Measurements from ENCODE around the gene ASXL3.

The ASXL3 gene

GRCh38 chr18:33735428-33735827, 157.4 kb downstream of the ASXL3 start:
- DNase-seq = no peak

GRCh38 chr18:33741760-33742159, 163.7 kb downstream of the ASXL3 start:
- no peak for DNase-seq

GRCh38 chr18:33744032-33744697, 166.1 kb downstream of the ASXL3 start:
- DNase-seq = no peak

GRCh38 chr18:33745151-33745795, 167.3 kb downstream of the ASXL3 start:
- DNase-seq = no peak

- no peak for DNase-seq
These were observed 168.0 kb downstream of the ASXL3 start for GRCh38 chr18:33745871-33746545.

GRCh38 chr18:33749834-33750233, 171.8 kb downstream of the ASXL3 start:
- DNase-seq = no peak

GRCh38 chr18:33750366-33750765, 172.3 kb downstream of the ASXL3 start:
- DNase-seq = no peak

- DNase-seq = no peak
These were observed 173.7 kb downstream of the ASXL3 start for GRCh38 chr18:33751613-33752221.

- no peak for DNase-seq
These were observed 177.4 kb downstream of the ASXL3 start for GRCh38 chr18:33755391-33755790.

GRCh38 chr18:33755931-33756560, 178.0 kb downstream of the ASXL3 start:
- DNase-seq = no peak

- DNase-seq = no peak
These were observed 179.0 kb downstream of the ASXL3 start for GRCh38 chr18:33757037-33757436.

- DNase-seq = no peak
These were observed 183.3 kb downstream of the ASXL3 start for GRCh38 chr18:33761363-33761762.

GRCh38 chr18:33781429-33781828, 203.4 kb downstream of the ASXL3 start:
- no peak for DNase-seq
